ENCODE results near the gene RMND5A.

RMND5A gene

GRCh38 chr2:86793752-86794151 lies 73.7 kb downstream of the RMND5A start:
- TF ChIP-seq CEBPB (IDR thresholded peaks at IDR 0.05) (no peak), ZBTB7A (IDR thresholded peaks at IDR 0.05; ENCODE audit: low read depth) (no peak), FOXM1 (IDR thresholded peaks at IDR 0.05; ENCODE audit: borderline replicate concordance, low read depth) (no peak), MAX (IDR thresholded peaks at IDR 0.05) (no peak), TCF12 (IDR thresholded peaks at IDR 0.05; ENCODE audit: low read depth) (no peak), EGR1 (IDR thresholded peaks at IDR 0.05) (no peak)

GRCh38 chr2:86794861-86795260 lies 74.8 kb downstream of the RMND5A start:
- no peak for TF ChIP-seq TEAD4 (IDR thresholded peaks at IDR 0.05)
- TF ChIP-seq CEBPB (IDR thresholded peaks at IDR 0.05): no peak
- no peak for TF ChIP-seq FOXM1 (IDR thresholded peaks at IDR 0.05; ENCODE audit: borderline replicate concordance, low read depth)
- TF ChIP-seq ZBTB7A (IDR thresholded peaks at IDR 0.05; ENCODE audit: low read depth): no peak
- no peak for TF ChIP-seq RAD21 (IDR thresholded peaks at IDR 0.05; ENCODE audit: low read depth)
- TF ChIP-seq NFIC (IDR thresholded peaks at IDR 0.05): no peak
- TF ChIP-seq TCF12 (IDR thresholded peaks at IDR 0.05; ENCODE audit: low read depth): no peak
- TF ChIP-seq EP300 (IDR thresholded peaks at IDR 0.05; ENCODE audit: borderline replicate concordance): no peak
- TF ChIP-seq USF1 (IDR thresholded peaks at IDR 0.05): no peak
- TF ChIP-seq TAF1 (IDR thresholded peaks at IDR 0.05; ENCODE audit: low read depth): no peak
- TF ChIP-seq MAX (IDR thresholded peaks at IDR 0.05): no peak
- TF ChIP-seq CREB1 (IDR thresholded peaks at IDR 0.05; ENCODE audit: low read depth): no peak
- no peak for TF ChIP-seq EGR1 (IDR thresholded peaks at IDR 0.05)

- TF ChIP-seq TCF12 (IDR thresholded peaks at IDR 0.05; ENCODE audit: low read depth): no peak
- no peak for TF ChIP-seq EGR1 (IDR thresholded peaks at IDR 0.05)
- no peak for TF ChIP-seq FOXM1 (IDR thresholded peaks at IDR 0.05; ENCODE audit: borderline replicate concordance, low read depth)
- TF ChIP-seq MAX (IDR thresholded peaks at IDR 0.05): no peak
- TF ChIP-seq CREB1 (IDR thresholded peaks at IDR 0.05; ENCODE audit: low read depth): no peak
- TF ChIP-seq RAD21 (IDR thresholded peaks at IDR 0.05; ENCODE audit: low read depth): no peak
- no peak for TF ChIP-seq TEAD4 (IDR thresholded peaks at IDR 0.05)
- no peak for TF ChIP-seq NFIC (IDR thresholded peaks at IDR 0.05)
- no peak for TF ChIP-seq REST (IDR thresholded peaks at IDR 0.05; ENCODE audit: low read depth)
- TF ChIP-seq CEBPB (IDR thresholded peaks at IDR 0.05): no peak
- no peak for TF ChIP-seq USF1 (IDR thresholded peaks at IDR 0.05)
- no peak for TF ChIP-seq YY1 (IDR thresholded peaks at IDR 0.05; ENCODE audit: low read depth)
- TF ChIP-seq TAF1 (IDR thresholded peaks at IDR 0.05; ENCODE audit: low read depth): no peak
- no peak for TF ChIP-seq ZBTB7A (IDR thresholded peaks at IDR 0.05; ENCODE audit: low read depth)
These were observed 80.9 kb downstream of the RMND5A start for GRCh38 chr2:86800856-86801567.

GRCh38 chr2:86806059-86806857 lies 86.2 kb downstream of the RMND5A start:
- TF ChIP-seq YY1 (IDR thresholded peaks at IDR 0.05; ENCODE audit: low read depth) (no peak), TEAD4 (IDR thresholded peaks at IDR 0.05) (no peak), TAF1 (IDR thresholded peaks at IDR 0.05; ENCODE audit: low read depth) (no peak), TCF12 (IDR thresholded peaks at IDR 0.05; ENCODE audit: low read depth) (no peak), RAD21 (IDR thresholded peaks at IDR 0.05; ENCODE audit: low read depth) (no peak), USF1 (IDR thresholded peaks at IDR 0.05) (no peak), NFIC (IDR thresholded peaks at IDR 0.05) (no peak)

GRCh38 chr2:86807133-86807467 lies 87.0 kb downstream of the RMND5A start:
- TF ChIP-seq EP300 (IDR thresholded peaks at IDR 0.05; ENCODE audit: borderline replicate concordance) (no peak), RAD21 (IDR thresholded peaks at IDR 0.05; ENCODE audit: low read depth) (no peak), TAF1 (IDR thresholded peaks at IDR 0.05; ENCODE audit: low read depth) (no peak), CEBPB (IDR thresholded peaks at IDR 0.05) (no peak), FOXM1 (IDR thresholded peaks at IDR 0.05; ENCODE audit: borderline replicate concordance, low read depth) (no peak), NFIC (IDR thresholded peaks at IDR 0.05) (no peak), REST (IDR thresholded peaks at IDR 0.05; ENCODE audit: low read depth) (no peak), YY1 (IDR thresholded peaks at IDR 0.05; ENCODE audit: low read depth) (no peak), CREB1 (IDR thresholded peaks at IDR 0.05; ENCODE audit: low read depth) (no peak), USF1 (IDR thresholded peaks at IDR 0.05) (no peak), TCF12 (IDR thresholded peaks at IDR 0.05; ENCODE audit: low read depth) (no peak), EGR1 (IDR thresholded peaks at IDR 0.05) (no peak), ZBTB7A (IDR thresholded peaks at IDR 0.05; ENCODE audit: low read depth) (no peak), TEAD4 (IDR thresholded peaks at IDR 0.05) (no peak), MAX (IDR thresholded peaks at IDR 0.05) (no peak)
